A673 (cell line): Measurements from ENCODE around the gene TNFRSF13B.

Experiments
- EZH2 ChIP-seq: fragments of 200-600 bp; sonication (generic); IDR thresholded peaks from 2 replicates; pipeline ENCODE4 v1.6.1; 2017; ENCODE audit warnings: borderline replicate concordance, low read depth, mild to moderate bottlenecking, mixed read lengths, antibody characterized with exemption, low read length; ENCODE audit not compliant: poor library complexity, severe bottlenecking
- TF ChIP-seq, protein P1 (sequence below): fragments of 300-800, 200-600 bp; sonication (generic); conservative IDR thresholded peaks from 2 replicates; pipeline ENCODE4 v1.5.1; 2017; ENCODE audit warnings: low read depth, mild to moderate bottlenecking, antibody characterized with exemption, low read length, moderate library complexity, mixed read lengths

DNA sequence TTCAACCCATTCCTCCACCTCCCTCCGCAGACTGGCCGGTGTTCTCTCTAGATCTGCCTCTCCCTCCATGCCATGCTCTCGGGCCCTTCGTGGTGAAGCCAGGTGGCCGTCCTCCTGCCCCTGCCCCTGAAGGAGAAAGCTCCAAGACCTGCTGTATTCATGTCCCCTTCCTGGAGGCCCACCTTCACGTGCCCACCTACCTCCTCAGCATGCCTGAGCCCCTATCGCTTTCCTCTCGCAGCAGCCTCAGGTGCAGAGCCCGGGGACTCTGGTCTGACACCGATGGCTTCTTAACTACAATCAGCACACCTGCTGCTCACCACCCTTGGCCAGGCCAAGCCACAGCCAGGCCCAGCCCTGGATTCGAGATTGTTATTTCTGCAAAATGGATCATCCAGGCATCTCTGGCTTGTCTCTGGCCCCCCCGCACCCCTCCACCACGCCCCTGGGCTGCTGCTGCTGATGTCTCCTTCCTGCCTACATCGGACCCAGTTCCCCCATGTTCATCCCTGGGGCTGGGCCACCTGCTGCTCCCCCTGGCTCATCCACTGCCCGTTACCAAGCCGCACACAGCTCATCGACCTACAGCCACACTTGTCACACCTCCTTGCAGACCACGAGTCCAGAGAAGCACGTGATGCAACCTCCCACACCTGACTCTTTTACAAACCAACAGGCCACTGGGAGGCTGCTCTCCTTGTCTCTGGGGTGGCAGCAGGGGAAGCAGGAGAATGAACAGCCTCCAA lies 32.5 kb upstream of the TNFRSF13B start:
- TF ChIP-seq, protein P1, sequence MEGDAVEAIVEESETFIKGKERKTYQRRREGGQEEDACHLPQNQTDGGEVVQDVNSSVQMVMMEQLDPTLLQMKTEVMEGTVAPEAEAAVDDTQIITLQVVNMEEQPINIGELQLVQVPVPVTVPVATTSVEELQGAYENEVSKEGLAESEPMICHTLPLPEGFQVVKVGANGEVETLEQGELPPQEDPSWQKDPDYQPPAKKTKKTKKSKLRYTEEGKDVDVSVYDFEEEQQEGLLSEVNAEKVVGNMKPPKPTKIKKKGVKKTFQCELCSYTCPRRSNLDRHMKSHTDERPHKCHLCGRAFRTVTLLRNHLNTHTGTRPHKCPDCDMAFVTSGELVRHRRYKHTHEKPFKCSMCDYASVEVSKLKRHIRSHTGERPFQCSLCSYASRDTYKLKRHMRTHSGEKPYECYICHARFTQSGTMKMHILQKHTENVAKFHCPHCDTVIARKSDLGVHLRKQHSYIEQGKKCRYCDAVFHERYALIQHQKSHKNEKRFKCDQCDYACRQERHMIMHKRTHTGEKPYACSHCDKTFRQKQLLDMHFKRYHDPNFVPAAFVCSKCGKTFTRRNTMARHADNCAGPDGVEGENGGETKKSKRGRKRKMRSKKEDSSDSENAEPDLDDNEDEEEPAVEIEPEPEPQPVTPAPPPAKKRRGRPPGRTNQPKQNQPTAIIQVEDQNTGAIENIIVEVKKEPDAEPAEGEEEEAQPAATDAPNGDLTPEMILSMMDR = no peak
- TF ChIP-seq EZH2 = no peak
